HG03064 (cell line): ENCODE data around the gene ACBD5.
"Not testable (repeated sequence)": the region's sequence is repeated elsewhere in the genome, so short reads cannot be mapped to it uniquely, and the experiment has no call there.

Experiments used
- ATAC-seq: cut with Tn5 transposase; IDR thresholded peaks from one replicate; pipeline ENCODE4 v1.9.1; 2021; ENCODE audit warnings: low read depth; ENCODE audit not compliant: unreplicated experiment

Gene ACBD5

GRCh38 chr10:27240212-27241009 is at the start of gene ACBD5:
TSS of gene ACBD5 (minus strand) at chr10:27240797. CDS start at chr10:27240688, 109 bp downstream.
- peak; percentile 44 for ATAC-seq

GRCh38 chr10:27285093-27285492 is 44.5 kb upstream of the ACBD5 start:
- no peak for ATAC-seq

GRCh38 chr10:27276581-27276980 is 36.0 kb upstream of the ACBD5 start:
- ATAC-seq = no peak

- ATAC-seq = not testable (repeated sequence)
Observed at GRCh38 chr10:27266025-27266424, 25.4 kb upstream of the ACBD5 start.

- ATAC-seq = not testable (repeated sequence)
Observed at GRCh38 chr10:27262788-27263187, 22.2 kb upstream of the ACBD5 start.

GRCh38 chr10:27258838-27259812 is 18.5 kb upstream of the ACBD5 start:
- no peak for ATAC-seq

- no peak for ATAC-seq
Observed at GRCh38 chr10:27258492-27258837, 17.9 kb upstream of the ACBD5 start.

GRCh38 chr10:27256299-27257189 is 15.9 kb upstream of the ACBD5 start:
- no peak for ATAC-seq

GRCh38 chr10:27253576-27253975 is 13.0 kb upstream of the ACBD5 start:
- ATAC-seq = no peak

GRCh38 chr10:27252267-27253000 is 11.8 kb upstream of the ACBD5 start:
- peak; percentile 99 for ATAC-seq

- no peak for ATAC-seq
Observed at GRCh38 chr10:27251554-27251953, 11.0 kb upstream of the ACBD5 start.

GRCh38 chr10:27248215-27248614 is 7.6 kb upstream of the ACBD5 start:
- no peak for ATAC-seq

- no peak for ATAC-seq
Observed at GRCh38 chr10:27247441-27247840, 6.8 kb upstream of the ACBD5 start.

GRCh38 chr10:27247006-27247405 is 6.4 kb upstream of the ACBD5 start:
- no peak for ATAC-seq

- ATAC-seq = no peak
Observed at GRCh38 chr10:27245836-27246235, 5.2 kb upstream of the ACBD5 start.

GRCh38 chr10:27244976-27245375 is 4.4 kb upstream of the ACBD5 start:
- no peak for ATAC-seq

- ATAC-seq = no peak
Observed at GRCh38 chr10:27242951-27243551, 2.5 kb upstream of the ACBD5 start.

- no peak for ATAC-seq
Observed at GRCh38 chr10:27242473-27242950, 1.9 kb upstream of the ACBD5 start.
